MCF 10A (cell line): Measurements from ENCODE around the gene PEAK1. TPM values are rescaled to one million over a fixed set of nuclear protein-coding genes. Genes with fewer than 3 reads are reported as not detected.

Experiments
- BruUV-seq: library from RNA; stranded (reverse); fragments of 400-500 nt; replicated peaks from 2 replicates; lab custom pipeline; 2021; lab: Mats Ljungman, UMichigan
- CTCF ChIA-PET: fragments of 300-600 bp; sonication (Branson Sonifier 250); formaldehyde crosslinking; extraction: SDS; loops from one replicate; lab custom pipeline; 2021; ENCODE audit warnings: antibody characterized with exemption, inconsistent platforms; lab: Yijun Ruan, JAX
- POLR2A ChIA-PET: fragments of 300-600, 350-650 bp; sonication (Branson Sonifier 250); formaldehyde crosslinking; extraction: SDS; loops from one replicate; lab custom pipeline; 2020; ENCODE audit warnings: antibody characterized with exemption, inconsistent platforms; lab: Yijun Ruan, JAX
- DNase-seq: peaks from one replicate; pipeline ENCODE4 v3.0.0-alpha.2; 2018; ENCODE audit not compliant: unreplicated experiment
- H3K27ac Mint-ChIP-seq: one replicate; pipeline ENCODE4 v1.8.0; 2022; ENCODE audit warnings: mild to moderate bottlenecking, low read depth, mixed read lengths; ENCODE audit not compliant: unreplicated experiment
- H3K27me3 Mint-ChIP-seq: one replicate; pipeline ENCODE4 v1.8.0; 2022; ENCODE audit warnings: mixed read lengths; ENCODE audit not compliant: insufficient read depth, unreplicated experiment
- H3K36me3 Mint-ChIP-seq: one replicate; pipeline ENCODE4 v1.8.0; 2022; ENCODE audit warnings: mild to moderate bottlenecking, moderate library complexity, mixed read lengths; ENCODE audit not compliant: insufficient read depth, unreplicated experiment
- H3K4me1 Mint-ChIP-seq: one replicate; pipeline ENCODE4 v1.8.0; 2022; ENCODE audit warnings: mixed read lengths; ENCODE audit not compliant: insufficient read depth, unreplicated experiment
- H3K4me3 Mint-ChIP-seq: one replicate; pipeline ENCODE4 v1.8.0; 2022; ENCODE audit warnings: mild to moderate bottlenecking, moderate library complexity, mixed read lengths; ENCODE audit not compliant: unreplicated experiment
- H3K9me3 Mint-ChIP-seq: one replicate; pipeline ENCODE4 v1.8.0; 2022; ENCODE audit warnings: mixed read lengths; ENCODE audit not compliant: unreplicated experiment
- CTCF ChIP-seq: fragments of 200-600 bp; IDR thresholded peaks from one replicate; pipeline ENCODE4 v1.8.0; 2022; ENCODE audit warnings: antibody characterized with exemption, mild to moderate bottlenecking; ENCODE audit not compliant: unreplicated experiment
- intact Hi-C: fragments of 100-400 bp; cut with micrococcal nuclease; formaldehyde crosslinking; loops from 2 replicates; pipeline ENCODE4 v1.14.1; 2022
- total RNA-seq: library from RNA; stranded (reverse); gene quantifications from 2 replicates; pipeline ENCODE4 v1.2.3, GENCODE V29; 2022

PEAK1 gene
- total RNA-seq, 1 experiment from 2014 or later = 20.0 TPM

- no peaks in the 10 kb centered on the region for H3K36me3 Mint-ChIP-seq
- no peak for DNase-seq
- no peaks in the 10 kb centered on the region for H3K4me1 Mint-ChIP-seq
- no peaks in the 10 kb centered on the region for H3K27me3 Mint-ChIP-seq
- no peak overlapping the region for H3K27ac Mint-ChIP-seq
- intact Hi-C loops = no loop called here
- BruUV-seq = no TSS peak
- H3K9me3 Mint-ChIP-seq = peaks cover 10% of the 10 kb centered on the region
- POLR2A ChIA-PET = no interaction called here
- no peak overlapping the region for H3K4me3 Mint-ChIP-seq
- no peak for TF ChIP-seq CTCF
- CTCF ChIA-PET = no interaction called here
These were observed 46.5 kb downstream of the PEAK1 start for GRCh38 chr15:77373441-77373840.

GRCh38 chr15:77371850-77372563, 47.9 kb downstream of the PEAK1 start:
- Mint-ChIP-seq H3K9me3 (peaks cover 10% of the 10 kb centered on the region), H3K36me3 (no peaks in the 10 kb centered on the region), H3K27ac (no peak overlapping the region), H3K27me3 (no peaks in the 10 kb centered on the region), H3K4me1 (no peaks in the 10 kb centered on the region), H3K4me3 (no peak overlapping the region)
- DNase-seq = no peak
- no peak for TF ChIP-seq CTCF
- intact Hi-C loops = no loop called here
- POLR2A ChIA-PET = no interaction called here
- CTCF ChIA-PET = no interaction called here
- BruUV-seq = no TSS peak

GRCh38 chr15:77370580-77370979, 49.3 kb downstream of the PEAK1 start:
- H3K27me3 Mint-ChIP-seq = no peaks in the 10 kb centered on the region
- H3K27ac Mint-ChIP-seq = no peak overlapping the region
- no peak for TF ChIP-seq CTCF
- H3K9me3 Mint-ChIP-seq = peaks cover 10% of the 10 kb centered on the region
- no peaks in the 10 kb centered on the region for H3K4me1 Mint-ChIP-seq
- CTCF ChIA-PET = interaction anchor here (0.7 kb wide), 1 partner anchor 71 kb away, joined by 3 read pairs; no protein-coding TSS in a partner anchor
- no peak for DNase-seq
- intact Hi-C loops = no loop called here
- POLR2A ChIA-PET = no interaction called here
- BruUV-seq = no TSS peak
- H3K4me3 Mint-ChIP-seq = no peak overlapping the region
- no peaks in the 10 kb centered on the region for H3K36me3 Mint-ChIP-seq

GRCh38 chr15:77369168-77369567, 50.7 kb downstream of the PEAK1 start:
- BruUV-seq = no TSS peak
- no peaks in the 10 kb centered on the region for H3K27me3 Mint-ChIP-seq
- ChIA-PET POLR2A (no interaction called here), CTCF (no interaction called here)
- DNase-seq = no peak
- no peaks in the 10 kb centered on the region for H3K36me3 Mint-ChIP-seq
- no peak for TF ChIP-seq CTCF
- H3K27ac Mint-ChIP-seq = no peak overlapping the region
- H3K4me3 Mint-ChIP-seq = no peak overlapping the region
- peaks cover 10% of the 10 kb centered on the region for H3K9me3 Mint-ChIP-seq
- intact Hi-C loops = no loop called here
- H3K4me1 Mint-ChIP-seq = no peaks in the 10 kb centered on the region
